Cardiac fibroblast (primary cell): Measurements from ENCODE around the gene RAB20.
"Not testable (repeated sequence)": the region's sequence is repeated elsewhere in the genome, so short reads cannot be mapped to it uniquely, and the experiment has no call there.

ENCODE experiments used
- DNase-seq, 2 donors: peaks; one replicate each; pipeline versions ENCODE4 v3.0.0 to v3.0.0-alpha.2; 2010; ENCODE audit warnings: low read depth in 2 of 2
- H3K4me3 ChIP-seq, 2 donors: replicated peaks in 1 of 2; 1 replicate in 1 of 2; 2 replicates in 1 of 2; pipeline ENCODE4 v1.5.1; 2011; ENCODE audit warnings: low read depth in 2 of 2, low read length in 2 of 2, mild to moderate bottlenecking in 2 of 2, moderate library complexity in 1 of 2
- TF ChIP-seq, protein P1 (sequence below): IDR thresholded peaks from one replicate; pipeline ENCODE4 v1.5.1; 2011; ENCODE audit warnings: low read depth, mild to moderate bottlenecking, low read length, inconsistent platforms

RAB20 gene, protein sequence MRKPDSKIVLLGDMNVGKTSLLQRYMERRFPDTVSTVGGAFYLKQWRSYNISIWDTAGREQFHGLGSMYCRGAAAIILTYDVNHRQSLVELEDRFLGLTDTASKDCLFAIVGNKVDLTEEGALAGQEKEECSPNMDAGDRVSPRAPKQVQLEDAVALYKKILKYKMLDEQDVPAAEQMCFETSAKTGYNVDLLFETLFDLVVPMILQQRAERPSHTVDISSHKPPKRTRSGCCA

DNA sequence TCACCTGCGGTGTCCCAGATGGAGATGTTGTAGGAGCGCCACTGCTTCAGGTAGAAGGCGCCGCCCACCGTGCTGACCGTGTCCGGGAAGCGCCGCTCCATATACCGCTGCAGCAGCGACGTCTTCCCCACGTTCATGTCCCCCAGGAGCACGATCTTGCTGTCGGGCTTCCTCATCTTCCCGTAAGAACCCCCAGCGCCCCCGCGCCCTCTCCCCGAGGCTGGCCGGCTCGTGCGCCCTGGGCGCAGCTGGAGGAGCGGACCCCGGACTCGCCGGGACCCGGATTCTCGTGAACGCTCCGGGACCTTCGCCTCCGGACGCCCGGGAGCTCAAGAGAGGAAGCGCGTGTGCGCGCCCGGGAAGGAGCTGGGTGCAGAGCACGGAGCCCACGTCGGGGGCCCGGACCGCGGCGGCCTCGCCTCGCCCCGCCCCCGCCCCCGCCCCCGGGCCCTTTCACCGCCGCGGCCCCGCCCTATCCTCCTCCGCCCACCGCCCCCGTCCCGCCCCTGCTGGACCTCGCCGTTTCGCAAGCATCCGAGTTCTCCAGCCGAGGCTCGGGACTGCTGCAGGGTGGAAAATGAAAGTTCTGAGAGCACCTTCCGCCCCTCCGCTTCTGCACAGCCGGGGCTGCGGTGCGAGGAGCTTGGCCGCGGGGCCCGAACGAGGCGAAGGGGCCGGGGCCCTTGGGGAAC, at the start of gene RAB20:
Gene RAB20 (minus strand): TSS at position 379 of the 692 bp plus-strand sequence. CDS start 203 bp downstream, at position 176.
- H3K4me3 ChIP-seq = peak within 1 kb of the TSS; percentile 73 to 86
- TF ChIP-seq, protein P1, sequence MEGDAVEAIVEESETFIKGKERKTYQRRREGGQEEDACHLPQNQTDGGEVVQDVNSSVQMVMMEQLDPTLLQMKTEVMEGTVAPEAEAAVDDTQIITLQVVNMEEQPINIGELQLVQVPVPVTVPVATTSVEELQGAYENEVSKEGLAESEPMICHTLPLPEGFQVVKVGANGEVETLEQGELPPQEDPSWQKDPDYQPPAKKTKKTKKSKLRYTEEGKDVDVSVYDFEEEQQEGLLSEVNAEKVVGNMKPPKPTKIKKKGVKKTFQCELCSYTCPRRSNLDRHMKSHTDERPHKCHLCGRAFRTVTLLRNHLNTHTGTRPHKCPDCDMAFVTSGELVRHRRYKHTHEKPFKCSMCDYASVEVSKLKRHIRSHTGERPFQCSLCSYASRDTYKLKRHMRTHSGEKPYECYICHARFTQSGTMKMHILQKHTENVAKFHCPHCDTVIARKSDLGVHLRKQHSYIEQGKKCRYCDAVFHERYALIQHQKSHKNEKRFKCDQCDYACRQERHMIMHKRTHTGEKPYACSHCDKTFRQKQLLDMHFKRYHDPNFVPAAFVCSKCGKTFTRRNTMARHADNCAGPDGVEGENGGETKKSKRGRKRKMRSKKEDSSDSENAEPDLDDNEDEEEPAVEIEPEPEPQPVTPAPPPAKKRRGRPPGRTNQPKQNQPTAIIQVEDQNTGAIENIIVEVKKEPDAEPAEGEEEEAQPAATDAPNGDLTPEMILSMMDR = no peak
- peak; percentile 82 to 92 for DNase-seq

DNA sequence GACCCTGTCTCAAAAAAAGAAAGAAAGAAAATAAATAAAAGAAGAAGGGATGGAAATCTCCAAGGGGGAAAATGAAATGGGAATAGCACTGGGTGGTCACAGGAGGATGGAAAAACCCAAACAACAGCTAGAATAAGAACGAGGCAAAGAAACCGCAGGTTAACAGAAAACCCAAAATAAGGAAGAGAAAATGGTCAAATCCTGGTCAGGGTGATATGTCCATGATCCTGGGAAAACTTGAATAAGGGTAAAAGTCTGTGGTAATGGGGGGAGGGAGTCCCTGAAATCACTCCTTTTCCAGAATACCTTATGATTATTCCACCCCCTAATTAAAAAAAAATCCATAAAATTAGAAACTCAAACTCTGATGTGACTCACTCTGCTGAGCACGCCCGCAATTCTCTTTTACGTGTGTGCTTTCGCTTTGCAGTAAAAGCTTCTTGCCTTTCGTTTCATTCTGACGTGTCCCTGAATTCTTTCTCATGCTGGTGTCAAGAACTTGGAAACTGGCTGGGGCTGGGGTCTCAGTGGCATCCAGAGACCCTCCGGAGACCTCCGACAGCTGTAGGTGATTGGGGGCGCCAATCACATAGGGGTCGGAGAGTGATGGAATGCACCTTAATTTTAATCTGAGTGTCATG, 49.6 kb upstream of the RAB20 start:
- no peak for DNase-seq

DNA sequence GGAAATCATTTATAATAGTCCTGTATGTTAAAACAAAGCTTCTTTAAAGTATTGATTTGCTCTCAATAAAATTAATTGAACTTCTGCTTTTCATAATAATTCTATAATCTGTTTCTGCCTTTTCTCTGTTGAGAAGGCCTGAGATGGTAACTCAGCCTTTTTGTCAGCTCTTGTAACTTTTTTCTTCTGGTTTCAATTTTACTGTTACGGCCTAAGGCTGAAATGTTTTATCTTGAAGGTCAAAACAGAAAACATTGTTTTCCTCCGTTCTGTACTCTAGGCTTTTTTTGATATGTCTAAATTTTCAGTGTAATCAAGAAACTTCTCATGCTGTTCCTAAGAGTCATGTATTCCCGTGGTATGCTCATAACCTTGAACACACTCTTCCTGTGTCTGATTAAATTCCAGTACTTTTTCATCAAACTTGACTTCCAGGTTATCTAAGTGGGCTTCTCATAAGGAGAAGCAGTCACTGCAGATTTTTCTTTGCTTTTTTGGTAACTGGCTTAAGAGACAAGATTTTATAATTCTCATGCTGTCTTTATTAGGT, 46.2 kb upstream of the RAB20 start:
- H3K4me3 ChIP-seq = no peak overlapping the region
- no peak for DNase-seq
- TF ChIP-seq, protein P1 = no peak

More for the DNA sequence above, 49.6 kb upstream of the RAB20 start:
- no peak overlapping the region for H3K4me3 ChIP-seq
- TF ChIP-seq, protein P1 = no peak

DNA sequence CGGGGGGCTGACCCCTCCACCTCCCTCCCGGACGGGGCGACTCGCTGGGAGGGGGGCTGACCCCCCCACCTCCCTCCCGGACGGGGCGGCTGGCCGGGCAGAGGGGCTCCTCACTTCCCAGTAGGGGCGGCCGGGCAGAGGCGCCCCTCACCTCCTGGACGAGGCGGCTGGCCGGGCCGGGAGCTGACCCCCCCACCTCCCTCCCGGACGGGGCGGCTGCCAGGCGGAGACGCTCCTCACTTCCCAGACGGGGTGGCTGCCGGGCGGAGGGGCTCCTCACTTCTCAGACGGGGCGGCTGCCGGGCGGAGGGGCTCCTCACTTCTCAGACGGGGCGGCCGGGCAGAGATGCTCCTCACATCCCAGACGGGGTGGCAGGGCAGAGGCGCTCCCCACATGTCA, 44.8 kb upstream of the RAB20 start:
- H3K4me3 ChIP-seq, DNase-seq: not testable (repeated sequence)

DNA sequence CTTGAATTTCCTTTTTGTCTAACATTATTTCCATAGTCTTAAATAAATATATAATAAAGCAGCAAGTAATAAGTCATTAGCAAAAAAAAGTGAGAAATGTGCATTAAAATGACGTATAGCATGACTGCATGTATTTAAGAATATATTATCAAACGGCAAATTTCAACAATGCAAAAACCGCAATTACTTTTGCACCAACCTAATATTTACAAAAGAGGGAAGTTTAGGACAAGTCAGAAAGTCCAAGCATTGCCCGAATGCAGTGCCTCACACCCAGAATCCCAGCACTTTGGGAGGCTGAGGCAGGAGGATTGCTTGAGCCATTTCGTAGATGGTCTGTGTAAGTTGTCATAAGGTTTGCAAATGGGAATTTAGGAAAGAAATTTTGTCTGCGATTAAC, 43.6 kb upstream of the RAB20 start:
- TF ChIP-seq, protein P1 = no peak
- no peak overlapping the region for H3K4me3 ChIP-seq
- DNase-seq = no peak

DNA sequence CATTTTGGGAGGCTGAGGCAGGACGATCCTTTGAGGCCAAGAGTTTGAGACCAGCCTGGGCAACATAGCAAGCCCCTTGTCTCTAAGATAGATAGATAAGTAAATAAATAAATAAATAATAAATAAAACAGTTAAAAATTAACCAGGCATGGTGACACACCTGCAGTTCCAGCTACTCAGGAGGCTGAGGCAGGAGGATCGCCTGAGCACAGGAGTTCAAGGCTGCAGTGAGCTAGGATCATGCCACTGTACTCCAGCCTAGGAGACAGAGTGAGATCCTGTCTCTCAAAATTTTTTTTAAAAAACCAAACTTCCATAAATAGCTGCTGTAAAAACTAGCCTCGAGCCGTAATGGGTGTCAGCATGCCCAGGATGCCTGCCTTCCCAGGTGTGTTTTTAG, 39.5 kb upstream of the RAB20 start:
- H3K4me3 ChIP-seq = no peak overlapping the region
- TF ChIP-seq, protein P1 = no peak
- no peak for DNase-seq

DNA sequence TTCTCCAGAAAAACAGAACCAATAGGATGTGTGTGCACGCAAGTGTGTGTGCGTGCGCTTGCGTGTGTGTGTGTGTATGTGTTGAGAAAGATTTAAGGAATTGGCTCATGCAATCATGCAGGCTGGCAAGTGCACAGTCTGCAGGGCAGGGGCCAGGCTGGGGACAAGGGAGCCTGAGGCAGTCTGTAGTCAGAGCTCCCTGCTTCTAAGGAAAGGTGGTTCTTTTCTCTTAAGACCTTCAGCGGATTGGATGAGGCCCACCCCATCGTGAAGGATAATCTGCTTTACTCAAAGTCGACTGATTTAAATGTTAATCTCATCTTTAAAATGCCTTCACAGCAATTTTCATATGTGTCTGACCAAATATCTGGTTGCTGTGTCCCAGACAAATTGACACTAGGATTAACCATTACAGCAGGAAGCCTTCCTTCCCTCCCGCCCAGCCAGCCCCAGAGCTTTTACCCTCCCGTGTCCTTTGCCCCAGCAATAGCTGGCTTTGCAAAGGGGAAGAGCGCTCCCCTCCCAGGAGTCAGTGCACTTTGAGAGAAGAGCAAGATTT, 38.8 kb upstream of the RAB20 start:
- TF ChIP-seq, protein P1 = no peak
- DNase-seq = no peak
- H3K4me3 ChIP-seq = no peak overlapping the region
